Endothelial cell of umbilical vein (primary cell): ENCODE measurements around the gene CLDN11. TPM values are rescaled to one million over a fixed set of nuclear protein-coding genes. Genes with fewer than 3 reads are reported as not detected.

Experiments
- BruUV-seq: library from RNA; stranded (reverse); fragments of 400-500 nt; replicated peaks from 2 replicates; lab custom pipeline; 2021; lab: Mats Ljungman, UMichigan
- CTCF ChIA-PET: fragments of 300-600, 350-600 bp; sonication (Branson Sonifier 250); formaldehyde crosslinking; loops from one replicate; lab custom pipeline; 2021; ENCODE audit warnings: antibody characterized with exemption, inconsistent platforms; lab: Charles Lee
- POLR2A ChIA-PET: fragments of 300-600, 350-600 bp; sonication (Branson Sonifier 250); formaldehyde crosslinking; loops from one replicate; lab custom pipeline; 2021; ENCODE audit warnings: antibody characterized with exemption, inconsistent platforms; lab: Charles Lee
- DNase-seq: peaks from one replicate; pipeline ENCODE4 v3.0.0-alpha.2; 2011; ENCODE audit warnings: low read depth, low spot score
- FAIRE-seq: peaks from 2 replicates; lab custom pipeline; 2011; peaks lifted over from hg19 to GRCh38; lab: Jason Lieb, UNC
- H2AFZ ChIP-seq: 2 replicates; pipeline ENCODE4 v1.6.0; 2012; ENCODE audit warnings: low read depth, low read length, control low read depth, inconsistent platforms
- H3K27ac ChIP-seq: 2 replicates; pipeline ENCODE4 v1.5.1; 2011; ENCODE audit warnings: low read depth, mild to moderate bottlenecking, control low read depth, low read length, moderate library complexity; ENCODE audit not compliant: insufficient read depth
- H3K27me3 ChIP-seq, 2 experiments: 2 replicates each; pipeline versions ENCODE4 v1.6.0 to v1.6.1; 2011; ENCODE audit warnings: low read length in 2 of 2, mixed read lengths in 1 of 2; ENCODE audit not compliant: control insufficient read depth in 2 of 2, insufficient read depth in 2 of 2
- H3K36me3 ChIP-seq, 2 experiments: 2 replicates in 1 of 2; 3 replicates in 1 of 2; pipeline ENCODE4 v1.5.1; 2011; ENCODE audit warnings: low read length in 2 of 2, mild to moderate bottlenecking in 1 of 2, moderate library complexity in 1 of 2; ENCODE audit not compliant: control insufficient read depth in 2 of 2, insufficient read depth in 2 of 2; ENCODE audit errors: extremely low read depth in 1 of 2
- H3K4me1 ChIP-seq: 3 replicates; pipeline ENCODE4 v1.5.1; 2011; ENCODE audit warnings: mild to moderate bottlenecking, low read length; ENCODE audit not compliant: control insufficient read depth, insufficient read depth; ENCODE audit errors: extremely low read depth
- H3K4me2 ChIP-seq: 2 replicates; pipeline ENCODE4 v1.6.1; 2011; ENCODE audit warnings: low read length, control low read depth, mixed read lengths; ENCODE audit not compliant: insufficient read depth
- H3K4me3 ChIP-seq, 3 experiments: fragments of 200-600 bp in 1 of 3; sonication (generic), shearing (Covaris generic) in 1 of 3; replicated peaks in 1 of 3; 2 replicates each; pipeline ENCODE4 v1.5.1; 2011 to 2016; ENCODE audit warnings: control low read depth in 3 of 3, low read length in 3 of 3, mild to moderate bottlenecking in 2 of 3, inconsistent platforms in 1 of 3, low read depth in 1 of 3, moderate library complexity in 1 of 3; ENCODE audit not compliant: insufficient read depth in 1 of 3
- H3K79me2 ChIP-seq: 2 replicates; pipeline ENCODE4 v1.6.0; 2012; ENCODE audit warnings: low read length, inconsistent platforms; ENCODE audit not compliant: control insufficient read depth, insufficient read depth
- H3K9ac ChIP-seq: replicated peaks from 2 replicates; pipeline ENCODE3; 2011; ENCODE audit warnings: low read length, control low read depth; ENCODE audit not compliant: insufficient read depth; ENCODE audit errors: extremely low read depth
- H3K9me1 ChIP-seq: replicated peaks from 3 replicates; pipeline ENCODE4 v1.6.0; 2011; ENCODE audit warnings: mild to moderate bottlenecking, low read length; ENCODE audit not compliant: control insufficient read depth, insufficient read depth; ENCODE audit errors: extremely low read depth
- H3K9me3 ChIP-seq: replicated peaks from 2 replicates; pipeline ENCODE4 v1.5.1; 2012; ENCODE audit warnings: low read length, inconsistent platforms; ENCODE audit not compliant: control insufficient read depth, insufficient read depth
- H4K20me1 ChIP-seq: replicated peaks from 2 replicates; pipeline ENCODE3; 2011; ENCODE audit warnings: mild to moderate bottlenecking, low read length; ENCODE audit not compliant: control insufficient read depth, insufficient read depth; ENCODE audit errors: extremely low read depth
- EZH2 ChIP-seq: IDR thresholded peaks from 2 replicates; pipeline ENCODE4 v1.6.1; 2012; ENCODE audit warnings: borderline replicate concordance, low read depth, mild to moderate bottlenecking, moderate library complexity, low read length, inconsistent platforms; ENCODE audit not compliant: severe bottlenecking
- FOS ChIP-seq: IDR thresholded peaks from 2 replicates; pipeline ENCODE4 v1.6.1; 2011; ENCODE audit warnings: mild to moderate bottlenecking, low read length, moderate library complexity, borderline replicate concordance; ENCODE audit not compliant: insufficient read depth
- GATA2 ChIP-seq: IDR thresholded peaks from 2 replicates; pipeline ENCODE4 v1.7.0; 2011; ENCODE audit warnings: low read depth, mild to moderate bottlenecking, moderate library complexity, mixed read lengths, low read length; ENCODE audit not compliant: insufficient read length, insufficient read depth
- JUN ChIP-seq: IDR thresholded peaks from 2 replicates; pipeline ENCODE4 v1.6.1; 2011; ENCODE audit warnings: borderline replicate concordance, low read depth; ENCODE audit not compliant: insufficient read length, insufficient read depth
- MYC ChIP-seq: IDR thresholded peaks from one replicate; pipeline ENCODE4 v1.6.1; 2011; ENCODE audit warnings: mild to moderate bottlenecking, low read depth, low read length
- POLR2A ChIP-seq: IDR thresholded peaks from 2 replicates; pipeline ENCODE4 v1.6.1; 2012; ENCODE audit warnings: low read depth, mild to moderate bottlenecking, control low read depth, low read length
- POLR2AphosphoS5 ChIP-seq: IDR thresholded peaks from 2 replicates; pipeline ENCODE4 v1.6.1; 2012; ENCODE audit warnings: low read depth, mild to moderate bottlenecking, control low read depth, low read length, moderate library complexity; ENCODE audit not compliant: insufficient read depth
- dilution Hi-C: fragments of 300-500 bp; cut with MboI; formaldehyde crosslinking; loops from one replicate; pipeline ENCODE4 v1.15.0; 2019; ENCODE audit warnings: low sequenced_read_pairs; ENCODE audit not compliant: extremely low pct_ligation_motif_present
- intact Hi-C: fragments of 100-400 bp; cut with micrococcal nuclease; formaldehyde crosslinking; loops from one replicate; pipeline ENCODE4 v1.10.0; 2022
- polyA plus RNA-seq, 4 experiments: library from polyadenylated mRNA; depleted of rRNA in 3 of 4; stranded (reverse) in 3 of 4; unstranded in 1 of 4; fragments of >200 nt; gene quantifications; 2 replicates each; pipeline versions ENCODE4 v1.2.1 to v1.2.3, GENCODE V29; 2011 to 2012; ENCODE audit warnings: missing spikeins in 1 of 4
- total RNA-seq: library from RNA; stranded (reverse); gene quantifications from 2 replicates; pipeline ENCODE4 v1.2.3, GENCODE V29; 2021
- TF ChIP-seq, protein P1 (sequence below): IDR thresholded peaks from 2 replicates; pipeline ENCODE4 v1.6.1; 2011; ENCODE audit not compliant: insufficient read depth, insufficient read length
- TF ChIP-seq, protein P2 (sequence below), 2 donors: IDR thresholded peaks; 1 replicate in 1 of 2; 2 replicates in 1 of 2; pipeline ENCODE4 v1.5.1; 2011; ENCODE audit warnings: low read length in 2 of 2, mild to moderate bottlenecking in 2 of 2, moderate library complexity in 2 of 2, control low read depth in 1 of 2, inconsistent platforms in 1 of 2, low read depth in 1 of 2; ENCODE audit not compliant: insufficient read depth in 1 of 2; ENCODE audit errors: extremely low read depth in 1 of 2

Gene CLDN11
- total and polyA plus RNA-seq, 2 donors (not counting 3 experiments of a cell fraction or from before 2014, with no cell fraction given), result 147 to 395 TPM

DNA sequence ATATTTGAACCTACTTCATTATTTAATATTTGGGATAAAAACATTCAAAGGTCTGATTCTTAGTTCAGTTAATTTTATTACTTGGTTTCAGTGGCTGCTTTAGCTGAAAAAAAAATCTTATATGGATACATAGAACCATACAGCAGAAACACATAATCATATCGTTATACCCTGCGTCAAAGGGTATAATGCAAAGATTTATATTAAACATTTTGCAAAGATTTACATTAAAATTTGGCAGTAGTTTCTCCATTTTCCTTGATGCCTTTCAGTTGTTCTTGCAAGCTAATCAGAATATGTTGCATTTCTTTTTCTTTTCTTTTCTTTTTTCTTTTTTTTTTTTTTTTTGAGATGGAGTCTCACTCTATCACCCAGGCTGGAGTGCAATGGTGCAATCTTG, 31.4 kb downstream of the CLDN11 start:
- intact Hi-C loops, result no loop called here
- no peaks in the 10 kb centered on the region for H3K9me3 ChIP-seq
- POLR2A ChIA-PET, result interaction anchor here (0.6 kb wide), 1 partner anchor 352 kb away, joined by 8 read pairs; no protein-coding TSS in a partner anchor

More for the DNA sequence above, 31.4 kb downstream of the CLDN11 start:
- Histone ChIP-seq H3K79me2 (no peaks in the 10 kb centered on the region), H3K27ac (no peak overlapping the region), H3K4me1 (peaks cover 4% of the 10 kb centered on the region), H3K4me3 (no peak overlapping the region), H2AFZ (no peak overlapping the region), H3K4me2 (no peak overlapping the region), H3K27me3 (no peaks in the 10 kb centered on the region), H3K9me1 (no peaks in the 10 kb centered on the region), H3K9ac (no peak overlapping the region), H4K20me1 (no peaks in the 10 kb centered on the region), H3K36me3 (no peaks in the 10 kb centered on the region)
- TF ChIP-seq POLR2AphosphoS5 (no peak), EZH2 (no peak), GATA2 (no peak), MYC (no peak), POLR2A (no peak), FOS (no peak), JUN (no peak)
- TF ChIP-seq, protein P1, sequence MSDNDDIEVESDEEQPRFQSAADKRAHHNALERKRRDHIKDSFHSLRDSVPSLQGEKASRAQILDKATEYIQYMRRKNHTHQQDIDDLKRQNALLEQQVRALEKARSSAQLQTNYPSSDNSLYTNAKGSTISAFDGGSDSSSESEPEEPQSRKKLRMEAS, result no peak
- TF ChIP-seq, protein P2, sequence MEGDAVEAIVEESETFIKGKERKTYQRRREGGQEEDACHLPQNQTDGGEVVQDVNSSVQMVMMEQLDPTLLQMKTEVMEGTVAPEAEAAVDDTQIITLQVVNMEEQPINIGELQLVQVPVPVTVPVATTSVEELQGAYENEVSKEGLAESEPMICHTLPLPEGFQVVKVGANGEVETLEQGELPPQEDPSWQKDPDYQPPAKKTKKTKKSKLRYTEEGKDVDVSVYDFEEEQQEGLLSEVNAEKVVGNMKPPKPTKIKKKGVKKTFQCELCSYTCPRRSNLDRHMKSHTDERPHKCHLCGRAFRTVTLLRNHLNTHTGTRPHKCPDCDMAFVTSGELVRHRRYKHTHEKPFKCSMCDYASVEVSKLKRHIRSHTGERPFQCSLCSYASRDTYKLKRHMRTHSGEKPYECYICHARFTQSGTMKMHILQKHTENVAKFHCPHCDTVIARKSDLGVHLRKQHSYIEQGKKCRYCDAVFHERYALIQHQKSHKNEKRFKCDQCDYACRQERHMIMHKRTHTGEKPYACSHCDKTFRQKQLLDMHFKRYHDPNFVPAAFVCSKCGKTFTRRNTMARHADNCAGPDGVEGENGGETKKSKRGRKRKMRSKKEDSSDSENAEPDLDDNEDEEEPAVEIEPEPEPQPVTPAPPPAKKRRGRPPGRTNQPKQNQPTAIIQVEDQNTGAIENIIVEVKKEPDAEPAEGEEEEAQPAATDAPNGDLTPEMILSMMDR (IDR thresholded peaks at IDR 0.05; ENCODE audit: extremely low read depth in 1 of 2, insufficient read depth in 1 of 2, low read depth in 1 of 2, low read length in 2 of 2), result no peak
- no peak for DNase-seq
- FAIRE-seq, result no peak
- CTCF ChIA-PET, result interaction anchor here (0.7 to 2.4 kb wide), 6 partner anchors 8 to 361 kb away, joined by 3 to 9 read pairs (median 4); no protein-coding TSS in a partner anchor
- dilution Hi-C loops, result no loop called here
- BruUV-seq, result no TSS peak
